HepG2 (cell line): ENCODE results near the gene AHSA1. TPM values are rescaled to one million over a fixed set of nuclear protein-coding genes. Genes with fewer than 3 reads are reported as not detected.
A peak's percentile ranks its signal among the peaks of the same experiment; 100 is the strongest.

Experiments
- FOXA3 ChIP-seq: IDR thresholded peaks from 2 replicates; pipeline ENCODE4 v1.6.1; 2016; ENCODE audit warnings: missing genetic modification reagents, missing compliant biosample characterization
- HDAC6 ChIP-seq: fragments of 200-600 bp; sonication (generic); IDR thresholded peaks from 2 replicates; pipeline ENCODE4 v1.7.0; 2017; ENCODE audit warnings: mild to moderate bottlenecking, antibody characterized with exemption, low read length, low read depth
- HNRNPLL ChIP-seq: fragments of 200-400 bp; formaldehyde crosslinking; IDR thresholded peaks from 2 replicates; pipeline ENCODE4 v1.6.1; 2017; ENCODE audit warnings: mild to moderate bottlenecking, low read depth, low read length; ENCODE audit not compliant: poor library complexity, severe bottlenecking
- IRX3 ChIP-seq: sonication (generic); formaldehyde crosslinking; IDR thresholded peaks from 2 replicates; pipeline ENCODE4 v1.8.1; 2023; ENCODE audit warnings: mild to moderate bottlenecking, low read depth, missing genetic modification reagents, borderline replicate concordance
- RBAK ChIP-seq: sonication (generic); formaldehyde crosslinking; IDR thresholded peaks from 2 replicates; pipeline ENCODE4 v1.5.1; 2020; ENCODE audit warnings: mild to moderate bottlenecking, missing genetic modification reagents
- REXO4 ChIP-seq: sonication (generic); formaldehyde crosslinking; IDR thresholded peaks from 2 replicates; pipeline ENCODE4 v1.8.0; 2022; ENCODE audit warnings: missing genetic modification reagents, mild to moderate bottlenecking, borderline replicate concordance
- TBX2 ChIP-seq: sonication (generic); formaldehyde crosslinking; IDR thresholded peaks from 2 replicates; pipeline ENCODE4 v1.5.0; 2020; ENCODE audit warnings: missing genetic modification reagents, mild to moderate bottlenecking, borderline replicate concordance
- ZBTB34 ChIP-seq: sonication (generic); formaldehyde crosslinking; IDR thresholded peaks from 2 replicates; pipeline ENCODE4 v1.8.0; 2022; ENCODE audit warnings: mild to moderate bottlenecking, missing genetic modification reagents
- ZFX ChIP-seq: sonication (generic); formaldehyde crosslinking; IDR thresholded peaks from 2 replicates; pipeline ENCODE4 v1.4.0; 2020; ENCODE audit warnings: mild to moderate bottlenecking, low read depth, missing genetic modification reagents, moderate library complexity
- ZNF281 ChIP-seq: sonication (generic); formaldehyde crosslinking; IDR thresholded peaks from 2 replicates; pipeline ENCODE4 v1.4.0; 2020; ENCODE audit warnings: missing genetic modification reagents, borderline replicate concordance
- ZNF451 ChIP-seq: sonication (generic); formaldehyde crosslinking; IDR thresholded peaks from 2 replicates; pipeline ENCODE4 v1.5.0; 2020; ENCODE audit warnings: mild to moderate bottlenecking, missing genetic modification reagents
- ZNF792 ChIP-seq: IDR thresholded peaks from 2 replicates; pipeline ENCODE4 v1.6.1; 2016
- polyA plus RNA-seq, 8 experiments: library from polyadenylated mRNA; depleted of rRNA in 3 of 8; stranded (reverse) in 7 of 8; unstranded in 1 of 8; fragments of >200 nt; fragmentation: Illumina TruSeq in 4 of 8; extraction: Trizol in 4 of 8; gene quantifications; 2 replicates each; pipeline versions ENCODE4 v1.2.1 to v1.2.3, GENCODE V29; 2011 to 2016; ENCODE audit warnings: low read depth in 4 of 8, missing spikeins in 1 of 8, mixed read lengths in 1 of 8; ENCODE audit not compliant: insufficient read depth in 1 of 8
- total RNA-seq, 5 experiments: library from RNA; depleted of rRNA; stranded (reverse); fragments of >200 nt; fragmentation: Illumina TruSeq; extraction: Trizol; gene quantifications; 2 replicates each; pipeline ENCODE4 v1.2.3, GENCODE V29; 2016; ENCODE audit warnings: low read depth in 1 of 5
- TF ChIP-seq, protein P1 (sequence below): sonication (generic); formaldehyde crosslinking; IDR thresholded peaks from 2 replicates; pipeline ENCODE4 v1.8.1; 2022; ENCODE audit warnings: mild to moderate bottlenecking, missing genetic modification reagents
- TF ChIP-seq, protein P2 (sequence below): sonication (generic); formaldehyde crosslinking; IDR thresholded peaks from 2 replicates; pipeline ENCODE4 v1.9.0; 2022; ENCODE audit warnings: missing genetic modification reagents, mild to moderate bottlenecking, borderline replicate concordance
- TF ChIP-seq, protein P3 (sequence below): sonication (generic); formaldehyde crosslinking; conservative IDR thresholded peaks from 2 replicates; pipeline ENCODE4 v1.8.0; 2022; ENCODE audit warnings: missing genetic modification reagents
- TF ChIP-seq, protein P4 (sequence below): sonication (generic); formaldehyde crosslinking; IDR thresholded peaks from 2 replicates; pipeline ENCODE4 v1.5.1; 2020; ENCODE audit warnings: missing genetic modification reagents, mild to moderate bottlenecking, borderline replicate concordance

Gene AHSA1
- total and polyA plus RNA-seq, 2 of the 13 experiments (the other 11 are each of a cell fraction or from before 2014, with no cell fraction given): 113 to 241 TPM

GRCh38 chr14:77457522-77458248, at the start of gene AHSA1, which contains the start of gene VIPAS39 (continued):
- TF ChIP-seq ZNF792 (no peak), TBX2 (CRISPR knock-in tag) (no peak; the same call in 1 of the 2 replicates), ZFX (peak; percentile 88), HNRNPLL (peak; percentile 60), REXO4 (CRISPR knock-in tag) (no peak), ZNF451 (peak; percentile 57; the same call in 1 of the 2 replicates), ZBTB34 (CRISPR knock-in tag) (peak; percentile 49; the same call in 1 of the 2 replicates), HDAC6 (no peak), RBAK (no peak), IRX3 (CRISPR knock-in tag) (no peak), FOXA3 (CRISPR knock-in tag) (no peak; the same call in 1 of the 2 replicates), ZNF281 (CRISPR knock-in tag) (no peak; the same call in 1 of the 2 replicates)
- TF ChIP-seq, protein P1, sequence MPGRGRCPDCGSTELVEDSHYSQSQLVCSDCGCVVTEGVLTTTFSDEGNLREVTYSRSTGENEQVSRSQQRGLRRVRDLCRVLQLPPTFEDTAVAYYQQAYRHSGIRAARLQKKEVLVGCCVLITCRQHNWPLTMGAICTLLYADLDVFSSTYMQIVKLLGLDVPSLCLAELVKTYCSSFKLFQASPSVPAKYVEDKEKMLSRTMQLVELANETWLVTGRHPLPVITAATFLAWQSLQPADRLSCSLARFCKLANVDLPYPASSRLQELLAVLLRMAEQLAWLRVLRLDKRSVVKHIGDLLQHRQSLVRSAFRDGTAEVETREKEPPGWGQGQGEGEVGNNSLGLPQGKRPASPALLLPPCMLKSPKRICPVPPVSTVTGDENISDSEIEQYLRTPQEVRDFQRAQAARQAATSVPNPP (CRISPR knock-in tag): no peak
- TF ChIP-seq, protein P2, sequence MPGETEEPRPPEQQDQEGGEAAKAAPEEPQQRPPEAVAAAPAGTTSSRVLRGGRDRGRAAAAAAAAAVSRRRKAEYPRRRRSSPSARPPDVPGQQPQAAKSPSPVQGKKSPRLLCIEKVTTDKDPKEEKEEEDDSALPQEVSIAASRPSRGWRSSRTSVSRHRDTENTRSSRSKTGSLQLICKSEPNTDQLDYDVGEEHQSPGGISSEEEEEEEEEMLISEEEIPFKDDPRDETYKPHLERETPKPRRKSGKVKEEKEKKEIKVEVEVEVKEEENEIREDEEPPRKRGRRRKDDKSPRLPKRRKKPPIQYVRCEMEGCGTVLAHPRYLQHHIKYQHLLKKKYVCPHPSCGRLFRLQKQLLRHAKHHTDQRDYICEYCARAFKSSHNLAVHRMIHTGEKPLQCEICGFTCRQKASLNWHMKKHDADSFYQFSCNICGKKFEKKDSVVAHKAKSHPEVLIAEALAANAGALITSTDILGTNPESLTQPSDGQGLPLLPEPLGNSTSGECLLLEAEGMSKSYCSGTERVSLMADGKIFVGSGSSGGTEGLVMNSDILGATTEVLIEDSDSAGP (CRISPR knock-in tag): no peak; the same call in none of the 2 replicates
- TF ChIP-seq, protein P3, sequence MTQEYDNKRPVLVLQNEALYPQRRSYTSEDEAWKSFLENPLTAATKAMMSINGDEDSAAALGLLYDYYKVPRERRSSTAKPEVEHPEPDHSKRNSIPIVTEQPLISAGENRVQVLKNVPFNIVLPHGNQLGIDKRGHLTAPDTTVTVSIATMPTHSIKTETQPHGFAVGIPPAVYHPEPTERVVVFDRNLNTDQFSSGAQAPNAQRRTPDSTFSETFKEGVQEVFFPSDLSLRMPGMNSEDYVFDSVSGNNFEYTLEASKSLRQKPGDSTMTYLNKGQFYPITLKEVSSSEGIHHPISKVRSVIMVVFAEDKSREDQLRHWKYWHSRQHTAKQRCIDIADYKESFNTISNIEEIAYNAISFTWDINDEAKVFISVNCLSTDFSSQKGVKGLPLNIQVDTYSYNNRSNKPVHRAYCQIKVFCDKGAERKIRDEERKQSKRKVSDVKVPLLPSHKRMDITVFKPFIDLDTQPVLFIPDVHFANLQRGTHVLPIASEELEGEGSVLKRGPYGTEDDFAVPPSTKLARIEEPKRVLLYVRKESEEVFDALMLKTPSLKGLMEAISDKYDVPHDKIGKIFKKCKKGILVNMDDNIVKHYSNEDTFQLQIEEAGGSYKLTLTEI (CRISPR knock-in tag): no peak
- TF ChIP-seq, protein P4, sequence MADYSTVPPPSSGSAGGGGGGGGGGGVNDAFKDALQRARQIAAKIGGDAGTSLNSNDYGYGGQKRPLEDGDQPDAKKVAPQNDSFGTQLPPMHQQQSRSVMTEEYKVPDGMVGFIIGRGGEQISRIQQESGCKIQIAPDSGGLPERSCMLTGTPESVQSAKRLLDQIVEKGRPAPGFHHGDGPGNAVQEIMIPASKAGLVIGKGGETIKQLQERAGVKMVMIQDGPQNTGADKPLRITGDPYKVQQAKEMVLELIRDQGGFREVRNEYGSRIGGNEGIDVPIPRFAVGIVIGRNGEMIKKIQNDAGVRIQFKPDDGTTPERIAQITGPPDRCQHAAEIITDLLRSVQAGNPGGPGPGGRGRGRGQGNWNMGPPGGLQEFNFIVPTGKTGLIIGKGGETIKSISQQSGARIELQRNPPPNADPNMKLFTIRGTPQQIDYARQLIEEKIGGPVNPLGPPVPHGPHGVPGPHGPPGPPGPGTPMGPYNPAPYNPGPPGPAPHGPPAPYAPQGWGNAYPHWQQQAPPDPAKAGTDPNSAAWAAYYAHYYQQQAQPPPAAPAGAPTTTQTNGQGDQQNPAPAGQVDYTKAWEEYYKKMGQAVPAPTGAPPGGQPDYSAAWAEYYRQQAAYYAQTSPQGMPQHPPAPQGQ (CRISPR knock-in tag): no peak
